HL-60 (cell line): ENCODE measurements around the gene SPP1.
"Not testable (repeated sequence)": the region's sequence is repeated elsewhere in the genome, so short reads cannot be mapped to it uniquely, and the experiment has no call there.

ENCODE experiments used
- DNase-seq, 2 experiments: peaks; one replicate each; pipeline ENCODE4 v3.0.0-alpha.2; 2010 to 2020; ENCODE audit warnings: low read depth in 1 of 2, low spot score in 1 of 2
- H3K27ac ChIP-seq: fragments of 250-450 bp; sonication (Bioruptor Pico); replicated peaks from 2 replicates; pipeline ENCODE4 v1.5.1; 2020; ENCODE audit warnings: mild to moderate bottlenecking, moderate library complexity
- H3K27me3 ChIP-seq: fragments of 250-450 bp; sonication (Bioruptor Pico); 2 replicates; pipeline ENCODE4 v1.5.1; 2021; ENCODE audit warnings: mild to moderate bottlenecking, moderate library complexity; ENCODE audit not compliant: insufficient read depth, poor library complexity, severe bottlenecking
- H3K4me3 ChIP-seq: replicated peaks from 2 replicates; pipeline ENCODE4 v1.5.1; 2011; ENCODE audit warnings: mild to moderate bottlenecking, control low read depth, low read length; ENCODE audit not compliant: insufficient read depth
- CTCF ChIP-seq: IDR thresholded peaks from one replicate; pipeline ENCODE4 v1.5.1; 2011; ENCODE audit warnings: low read length, control low read depth, inconsistent platforms; ENCODE audit not compliant: insufficient read depth
- GABPA ChIP-seq: IDR thresholded peaks from 2 replicates; pipeline ENCODE4 v1.6.1; 2012; ENCODE audit warnings: low read depth
- POLR2AphosphoS5 ChIP-seq: IDR thresholded peaks from 2 replicates; pipeline ENCODE4 v1.6.1; 2012; ENCODE audit warnings: low read depth
- REST ChIP-seq: IDR thresholded peaks from 2 replicates; pipeline ENCODE4 v1.6.1; 2012; ENCODE audit warnings: low read depth; ENCODE audit not compliant: insufficient replicate concordance
- SPI1 ChIP-seq: IDR thresholded peaks from 2 replicates; pipeline ENCODE4 v1.6.1; 2012; ENCODE audit warnings: low read depth, mild to moderate bottlenecking, borderline replicate concordance

Gene SPP1

GRCh38 chr4:87986508-87986907, 11.0 kb downstream of the SPP1 start:
- TF ChIP-seq GABPA (no peak), POLR2AphosphoS5 (no peak), SPI1 (no peak), REST (no peak), CTCF (no peak)
- H3K27me3 ChIP-seq = no peaks in the 10 kb centered on the region
- no peak for DNase-seq
- no peak overlapping the region for H3K27ac ChIP-seq
- H3K4me3 ChIP-seq = no peak overlapping the region

GRCh38 chr4:87989765-87990164, 14.3 kb downstream of the SPP1 start:
- Histone ChIP-seq H3K27me3 (no peaks in the 10 kb centered on the region), H3K27ac (no peak overlapping the region), H3K4me3 (no peak overlapping the region)
- DNase-seq = no peak
- TF ChIP-seq GABPA (no peak), POLR2AphosphoS5 (no peak), REST (no peak), CTCF (no peak), SPI1 (no peak)

- no peak for TF ChIP-seq GABPA
- TF ChIP-seq POLR2AphosphoS5 = no peak
- TF ChIP-seq CTCF = no peak
- Histone ChIP-seq H3K27ac (no peak overlapping the region), H3K4me3 (no peak overlapping the region), H3K27me3 (no peaks in the 10 kb centered on the region)
- DNase-seq = no peak
Observed at GRCh38 chr4:87995435-87995834, 19.9 kb downstream of the SPP1 start.

GRCh38 chr4:87999191-87999691, 23.7 kb downstream of the SPP1 start:
- H3K27me3 ChIP-seq, DNase-seq, H3K27ac ChIP-seq, H3K4me3 ChIP-seq: not testable (repeated sequence)
